Erythroblast (primary cell): ENCODE data around the gene GOLGA7B.

Experiments used
- GATA1 ChIP-seq: IDR thresholded peaks from 2 replicates; pipeline ENCODE4 v1.6.1; 2011; ENCODE audit warnings: low read depth, mild to moderate bottlenecking, control low read depth, low read length, moderate library complexity
- POLR2A ChIP-seq: IDR thresholded peaks from 2 replicates; pipeline ENCODE4 v1.6.1; 2011; ENCODE audit warnings: mild to moderate bottlenecking, low read length

DNA sequence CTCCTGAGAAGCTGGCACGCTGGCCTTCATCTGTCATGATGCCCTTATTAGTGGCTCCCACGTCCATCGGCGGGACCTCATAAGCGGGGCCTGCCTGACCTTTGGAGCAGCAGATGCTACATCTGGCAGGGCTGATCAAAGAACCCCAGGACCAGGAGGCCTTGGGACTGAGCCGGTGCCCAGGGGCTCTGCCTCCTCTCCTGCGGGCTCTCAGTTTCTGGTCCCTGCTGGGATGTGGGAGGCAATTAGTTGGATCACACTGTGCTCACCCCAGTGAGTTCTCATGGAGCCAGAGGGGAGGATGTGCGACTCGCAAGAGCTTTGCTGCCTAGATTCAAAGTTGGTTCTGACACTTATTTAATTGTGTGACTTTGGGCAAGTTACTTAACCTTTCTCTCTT is 49.2 kb upstream of the GOLGA7B start:
- TF ChIP-seq POLR2A (no peak), GATA1 (no peak)
